Right lobe of liver (tissue), 4 donors: ENCODE data around the gene LRTM2.

ENCODE experiments used
- POLR2A ChIP-seq: fragments of 450-650 bp; IDR thresholded peaks from one replicate; pipeline ENCODE4 v1.6.1; 2017; ENCODE audit warnings: antibody characterized with exemption, mild to moderate bottlenecking
- TF ChIP-seq, protein P1 (sequence below), 4 donors: fragments of 200-600 bp in 3 of 4; fragments of 450-650 bp in 1 of 4; IDR thresholded peaks; one replicate each; pipeline versions ENCODE4 v1.5.1 to v1.8.0; 2016 to 2022; ENCODE audit warnings: antibody characterized with exemption in 4 of 4, mild to moderate bottlenecking in 2 of 4
- donor health status: DM: no; HTN: no; CAD: no.
- donor health status: DM: no; HTN: no; CAD: no.
- donor health status: DM: no; HTN: yes; CAD: no.

DNA sequence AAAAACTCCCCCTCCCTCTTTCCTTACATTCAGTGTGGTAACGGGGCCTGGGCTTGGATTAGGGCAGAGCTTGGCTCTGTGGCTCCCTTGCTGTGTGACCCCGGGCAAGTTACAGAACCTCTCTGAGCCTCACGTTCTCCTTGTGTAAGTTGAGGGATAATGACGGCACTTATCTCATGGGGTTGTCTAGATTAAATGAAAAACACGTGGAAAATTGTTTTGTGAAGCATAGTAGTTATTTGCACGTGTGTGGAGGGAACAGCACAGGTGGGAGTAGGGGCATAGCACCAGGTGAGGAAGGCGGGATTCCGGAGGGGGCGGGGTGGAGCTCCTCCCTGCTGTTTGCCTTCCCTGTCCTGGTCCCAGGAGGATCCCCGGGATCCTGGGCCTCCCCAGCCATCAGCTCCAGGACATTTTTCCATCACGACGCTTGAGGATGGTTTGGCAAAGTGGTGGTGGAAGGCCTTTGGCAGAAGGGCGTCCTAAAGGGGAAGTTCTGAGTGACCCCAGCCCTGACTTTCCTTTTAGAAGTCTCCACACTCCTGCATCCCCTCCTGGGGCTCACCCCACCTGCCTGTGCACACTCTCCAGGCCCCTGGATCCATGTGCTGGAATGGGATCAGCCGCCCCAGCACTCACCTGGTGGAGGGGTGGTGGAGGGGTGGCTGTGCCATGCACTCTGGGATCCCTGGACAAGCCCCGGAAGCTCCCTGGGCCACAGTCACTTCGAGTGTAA is 22.7 kb downstream of the LRTM2 start:
- TF ChIP-seq, protein P1, sequence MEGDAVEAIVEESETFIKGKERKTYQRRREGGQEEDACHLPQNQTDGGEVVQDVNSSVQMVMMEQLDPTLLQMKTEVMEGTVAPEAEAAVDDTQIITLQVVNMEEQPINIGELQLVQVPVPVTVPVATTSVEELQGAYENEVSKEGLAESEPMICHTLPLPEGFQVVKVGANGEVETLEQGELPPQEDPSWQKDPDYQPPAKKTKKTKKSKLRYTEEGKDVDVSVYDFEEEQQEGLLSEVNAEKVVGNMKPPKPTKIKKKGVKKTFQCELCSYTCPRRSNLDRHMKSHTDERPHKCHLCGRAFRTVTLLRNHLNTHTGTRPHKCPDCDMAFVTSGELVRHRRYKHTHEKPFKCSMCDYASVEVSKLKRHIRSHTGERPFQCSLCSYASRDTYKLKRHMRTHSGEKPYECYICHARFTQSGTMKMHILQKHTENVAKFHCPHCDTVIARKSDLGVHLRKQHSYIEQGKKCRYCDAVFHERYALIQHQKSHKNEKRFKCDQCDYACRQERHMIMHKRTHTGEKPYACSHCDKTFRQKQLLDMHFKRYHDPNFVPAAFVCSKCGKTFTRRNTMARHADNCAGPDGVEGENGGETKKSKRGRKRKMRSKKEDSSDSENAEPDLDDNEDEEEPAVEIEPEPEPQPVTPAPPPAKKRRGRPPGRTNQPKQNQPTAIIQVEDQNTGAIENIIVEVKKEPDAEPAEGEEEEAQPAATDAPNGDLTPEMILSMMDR (IDR thresholded peaks at IDR 0.05), result no peak
- TF ChIP-seq POLR2A, result no peak
